ENCODE data around the gene ZBTB38. TPM values are rescaled to one million over a fixed set of nuclear protein-coding genes. Genes with fewer than 3 reads are reported as not detected.

Gene ZBTB38
- total RNA-seq, 2 donors from 2014 or later: 27.3 to 28.2 TPM

DNA sequence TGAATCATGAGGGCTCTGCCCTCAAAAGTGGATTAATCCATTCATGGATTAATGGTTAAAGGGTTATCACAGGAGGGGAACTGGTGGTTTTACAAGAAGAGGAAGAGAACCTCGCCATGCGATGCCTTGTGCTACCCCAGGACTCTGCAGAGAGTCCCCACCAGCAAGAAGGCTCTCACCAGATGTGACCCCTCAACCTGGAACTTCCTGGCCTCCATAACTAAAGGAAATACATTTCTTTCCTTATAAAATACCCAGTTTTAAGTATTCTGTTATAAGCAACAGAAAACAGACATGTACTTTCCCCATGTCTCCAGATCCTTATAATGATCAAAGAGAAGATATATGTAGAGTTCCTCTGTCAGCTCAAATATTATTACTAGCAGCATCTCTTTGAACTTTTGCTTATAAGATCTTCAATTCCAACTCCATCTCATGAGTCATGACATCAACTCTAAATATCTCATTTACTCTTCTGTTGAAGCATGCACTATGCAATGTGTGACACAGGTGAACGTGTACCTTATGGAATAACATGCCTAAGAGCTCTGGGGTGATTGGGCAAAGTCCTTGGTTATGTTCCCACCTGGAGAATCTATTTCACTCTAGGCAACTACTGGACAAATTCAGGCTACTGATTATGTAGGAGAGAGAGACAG, 37.5 kb upstream of the ZBTB38 start:
- TF ChIP-seq, protein P1, sequence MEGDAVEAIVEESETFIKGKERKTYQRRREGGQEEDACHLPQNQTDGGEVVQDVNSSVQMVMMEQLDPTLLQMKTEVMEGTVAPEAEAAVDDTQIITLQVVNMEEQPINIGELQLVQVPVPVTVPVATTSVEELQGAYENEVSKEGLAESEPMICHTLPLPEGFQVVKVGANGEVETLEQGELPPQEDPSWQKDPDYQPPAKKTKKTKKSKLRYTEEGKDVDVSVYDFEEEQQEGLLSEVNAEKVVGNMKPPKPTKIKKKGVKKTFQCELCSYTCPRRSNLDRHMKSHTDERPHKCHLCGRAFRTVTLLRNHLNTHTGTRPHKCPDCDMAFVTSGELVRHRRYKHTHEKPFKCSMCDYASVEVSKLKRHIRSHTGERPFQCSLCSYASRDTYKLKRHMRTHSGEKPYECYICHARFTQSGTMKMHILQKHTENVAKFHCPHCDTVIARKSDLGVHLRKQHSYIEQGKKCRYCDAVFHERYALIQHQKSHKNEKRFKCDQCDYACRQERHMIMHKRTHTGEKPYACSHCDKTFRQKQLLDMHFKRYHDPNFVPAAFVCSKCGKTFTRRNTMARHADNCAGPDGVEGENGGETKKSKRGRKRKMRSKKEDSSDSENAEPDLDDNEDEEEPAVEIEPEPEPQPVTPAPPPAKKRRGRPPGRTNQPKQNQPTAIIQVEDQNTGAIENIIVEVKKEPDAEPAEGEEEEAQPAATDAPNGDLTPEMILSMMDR (conservative IDR thresholded peaks at IDR 0.05): no peak

DNA sequence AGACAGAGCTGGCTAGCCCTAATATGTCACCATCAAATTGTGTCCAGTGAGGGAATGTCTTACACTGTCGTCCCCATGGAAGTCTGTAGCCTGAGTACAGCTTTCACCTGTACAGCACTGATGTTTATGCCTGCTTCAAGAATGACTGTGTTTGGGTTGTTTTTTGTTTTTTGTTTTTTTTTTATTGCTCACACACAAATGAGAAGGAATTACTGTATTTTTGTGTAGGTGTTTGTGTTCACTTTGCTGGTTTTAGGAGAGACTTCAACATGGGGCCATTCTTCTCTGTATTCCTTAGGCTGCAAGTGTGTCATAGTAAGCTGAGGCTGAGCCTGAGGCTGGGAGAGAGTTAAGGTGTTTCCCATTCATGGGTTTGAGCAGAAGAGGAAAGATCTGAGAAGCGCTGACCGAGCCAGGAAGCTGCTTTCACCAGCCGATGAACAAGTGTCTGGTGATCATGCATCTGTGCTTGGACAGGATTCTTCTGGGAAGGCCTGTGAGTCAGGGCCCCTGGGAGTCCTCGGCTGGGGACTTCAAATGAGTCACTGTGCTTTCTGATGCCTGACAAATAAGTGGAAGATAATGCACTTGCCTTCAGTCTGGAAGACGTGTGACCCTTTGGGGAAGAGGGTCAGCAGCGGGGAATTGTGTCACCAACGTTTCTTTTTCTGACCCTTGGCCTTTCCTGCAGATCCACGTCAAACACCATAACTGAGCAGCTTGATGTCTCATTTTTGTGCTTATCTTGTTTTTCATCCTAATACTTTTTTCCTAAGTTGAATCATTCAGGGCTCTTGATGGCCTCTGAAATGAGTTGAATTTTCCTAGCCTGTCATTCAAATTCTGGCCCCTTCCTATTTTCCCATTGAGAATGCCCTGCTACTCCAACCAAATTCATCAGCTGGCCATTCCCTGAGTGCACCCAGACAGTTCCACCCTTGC, 36.7 kb upstream of the ZBTB38 start:
- Mint-ChIP-seq H3K36me3 (ENCODE audit: low read depth) (no peaks in the 10 kb centered on the region), H3K4me3 (no peak overlapping the region), H3K9me3 (no peaks in the 10 kb centered on the region), H3K27me3 (ENCODE audit: insufficient read depth) (peaks cover 3% of the 10 kb centered on the region), H3K27ac (no peak overlapping the region), H3K4me1 (peaks cover 57% of the 10 kb centered on the region)
- no peak overlapping the region for H3K9ac ChIP-seq (ENCODE audit: extremely low read depth, low read length, poor library complexity, severe bottlenecking)
- 75 to 85% methylated on average over 9 of the region's 9 CpGs for WGBS, 2 experiments (ENCODE audit: insufficient coverage in 1 of 2, insufficient read length in 1 of 2)
- no peak for DNase-seq
- peak overlapping the region; percentile 48 for H3K27ac ChIP-seq (ENCODE audit: low read depth, low read length)
- H3K4me3 ChIP-seq (ENCODE audit: low read length): no peak overlapping the region
- TF ChIP-seq, protein P1 (conservative IDR thresholded peaks at IDR 0.05): no peak
- H3K4me1 ChIP-seq (ENCODE audit: control insufficient read depth, insufficient read depth, low read length): peaks cover 13% of the 10 kb centered on the region
- no peaks in the 10 kb centered on the region for H3K36me3 ChIP-seq (ENCODE audit: control insufficient read depth, insufficient read depth, low read length)
- H3K9me3 ChIP-seq (ENCODE audit: control insufficient read depth, low read length): no peaks in the 10 kb centered on the region
- H3K27me3 ChIP-seq (ENCODE audit: control insufficient read depth, insufficient read depth, low read length, poor library complexity, severe bottlenecking): no peaks in the 10 kb centered on the region

More for the DNA sequence above, 37.5 kb upstream of the ZBTB38 start:
- Mint-ChIP-seq H3K36me3 (ENCODE audit: low read depth) (no peaks in the 10 kb centered on the region), H3K4me3 (no peak overlapping the region), H3K27me3 (ENCODE audit: insufficient read depth) (peaks cover 3% of the 10 kb centered on the region), H3K27ac (no peak overlapping the region), H3K9me3 (no peaks in the 10 kb centered on the region), H3K4me1 (peaks cover 61% of the 10 kb centered on the region)
- 92% methylated on average over 3 of the region's 3 CpGs; no CpG with 5 or more reads in 1 of the 2 experiments for WGBS, 2 experiments (ENCODE audit: insufficient coverage in 1 of 2, insufficient read length in 1 of 2)
- Histone ChIP-seq H3K4me1 (ENCODE audit: control insufficient read depth, insufficient read depth, low read length) (peaks cover 16% of the 10 kb centered on the region), H3K9me3 (ENCODE audit: control insufficient read depth, low read length) (no peaks in the 10 kb centered on the region), H3K9ac (ENCODE audit: extremely low read depth, low read length, poor library complexity, severe bottlenecking) (no peak overlapping the region), H3K36me3 (ENCODE audit: control insufficient read depth, insufficient read depth, low read length) (no peaks in the 10 kb centered on the region), H3K27me3 (ENCODE audit: control insufficient read depth, insufficient read depth, low read length, poor library complexity, severe bottlenecking) (no peaks in the 10 kb centered on the region), H3K4me3 (ENCODE audit: low read length) (no peak overlapping the region), H3K27ac (ENCODE audit: low read depth, low read length) (no peak overlapping the region)
- no peak for DNase-seq

DNA sequence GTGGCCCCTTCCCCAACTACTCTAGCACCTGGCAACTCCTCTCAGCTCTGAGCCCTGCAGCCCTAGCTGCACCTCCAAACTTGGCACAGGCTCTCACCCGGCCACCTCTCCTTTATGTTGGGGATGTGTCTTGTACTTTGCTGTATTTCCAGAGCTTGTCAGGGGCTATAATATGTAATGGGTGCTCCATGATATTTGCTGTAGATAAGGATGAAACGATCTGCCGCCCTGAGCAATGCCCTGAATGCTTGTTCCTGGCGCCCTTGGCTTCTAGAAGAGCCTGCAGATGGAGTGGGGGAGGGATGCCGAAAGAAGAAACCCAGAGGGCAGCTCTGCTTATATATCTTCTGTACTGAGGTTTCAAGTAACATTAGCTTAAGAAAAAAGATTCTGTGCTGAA, 35.9 kb upstream of the ZBTB38 start:
- H3K27ac ChIP-seq (ENCODE audit: low read depth, low read length): peak overlapping the region; percentile 45

More for the DNA sequence above, 35.9 kb upstream of the ZBTB38 start:
- Histone ChIP-seq H3K36me3 (ENCODE audit: control insufficient read depth, insufficient read depth, low read length) (no peaks in the 10 kb centered on the region), H3K4me1 (ENCODE audit: control insufficient read depth, insufficient read depth, low read length) (peaks cover 19% of the 10 kb centered on the region), H3K27me3 (ENCODE audit: control insufficient read depth, insufficient read depth, low read length, poor library complexity, severe bottlenecking) (no peaks in the 10 kb centered on the region), H3K9me3 (ENCODE audit: control insufficient read depth, low read length) (no peaks in the 10 kb centered on the region), H3K4me3 (ENCODE audit: low read length) (no peak overlapping the region), H3K9ac (ENCODE audit: extremely low read depth, low read length, poor library complexity, severe bottlenecking) (no peak overlapping the region)
- Mint-ChIP-seq H3K4me1 (peaks cover 57% of the 10 kb centered on the region), H3K27me3 (ENCODE audit: insufficient read depth) (peaks cover 3% of the 10 kb centered on the region), H3K9me3 (no peaks in the 10 kb centered on the region), H3K36me3 (ENCODE audit: low read depth) (no peaks in the 10 kb centered on the region), H3K4me3 (no peak overlapping the region), H3K27ac (no peak overlapping the region)
- TF ChIP-seq, protein P1 (conservative IDR thresholded peaks at IDR 0.05): no peak
- no peak for DNase-seq
- 93 to 100% methylated on average over 2 to 5 of the region's 5 CpGs for WGBS, 2 experiments (ENCODE audit: insufficient coverage in 1 of 2, insufficient read length in 1 of 2)

Data from endodermal cell (in vitro differentiated cells).